Naive B cell (primary cell): ENCODE data around the gene ITGAD. TPM values are rescaled to one million over a fixed set of nuclear protein-coding genes. Genes with fewer than 3 reads are reported as not detected.

Experiments
- ATAC-seq, 2 donors: fragments of 150-1000 bp; cut with Tn5 transposase; 2 replicates each; pipeline ENCODE4 v1.10.0; 2021; ENCODE audit warnings: low read depth in 2 of 2, mild to moderate bottlenecking in 2 of 2, moderate library complexity in 2 of 2
- DNase-seq: peaks from one replicate; pipeline ENCODE4 v3.0.0; 2022
- H3K27ac Mint-ChIP-seq, 6 donors: one replicate each; pipeline ENCODE4 v1.8.0; 2020 to 2022; ENCODE audit warnings: mild to moderate bottlenecking in 6 of 6, mixed read lengths in 6 of 6, moderate library complexity in 5 of 6, inconsistent platforms in 2 of 6
- H3K27me3 Mint-ChIP-seq, 3 donors: one replicate each; pipeline ENCODE4 v1.8.0; 2021 to 2022; ENCODE audit warnings: mixed read lengths in 3 of 3, mild to moderate bottlenecking in 1 of 3
- H3K36me3 Mint-ChIP-seq, 2 donors: one replicate each; pipeline ENCODE4 v1.8.0; 2020 to 2022; ENCODE audit warnings: mixed read lengths in 2 of 2, inconsistent platforms in 1 of 2, mild to moderate bottlenecking in 1 of 2
- H3K4me1 Mint-ChIP-seq, 3 donors: one replicate each; pipeline ENCODE4 v1.8.0; 2020 to 2022; ENCODE audit warnings: mixed read lengths in 3 of 3, inconsistent platforms in 1 of 3, mild to moderate bottlenecking in 1 of 3, moderate library complexity in 1 of 3
- H3K4me3 Mint-ChIP-seq, 8 donors: one replicate each; pipeline ENCODE4 v1.8.0; 2020 to 2022; ENCODE audit warnings: mild to moderate bottlenecking in 8 of 8, mixed read lengths in 8 of 8, moderate library complexity in 8 of 8, inconsistent platforms in 2 of 8
- H3K9me3 Mint-ChIP-seq, 7 donors: one replicate each; pipeline ENCODE4 v1.8.0; 2020 to 2022; ENCODE audit warnings: mixed read lengths in 7 of 7, mild to moderate bottlenecking in 5 of 7, inconsistent platforms in 2 of 7, moderate library complexity in 1 of 7
- polyA plus RNA-seq, 6 donors: library from polyadenylated mRNA; unstranded; fragments of 300-500 nt; fragmentation: Illumina TruSeq; gene quantifications; one replicate each; pipeline ENCODE4 v1.2.3, GENCODE V29; 2021; ENCODE audit warnings: low read depth in 6 of 6

The ITGAD gene
- polyA plus RNA-seq, 6 donors from 2014 or later: not detected

GRCh38 chr16:31464781-31465260 lies 71.7 kb downstream of the ITGAD start:
- peak overlapping the region in 2 of 6 donors; percentile 3 to 31 for H3K27ac Mint-ChIP-seq

GRCh38 chr16:31465788-31466370 lies 72.7 kb downstream of the ITGAD start:
- peaks cover 0 to under 1% (median 0%) of the 10 kb centered on the region in 3 donors for H3K27me3 Mint-ChIP-seq
- peaks cover 15 to 26% (median 20%) of the 10 kb centered on the region in 3 donors for H3K4me1 Mint-ChIP-seq
- peak overlapping the region in 2 of 6 donors; percentile 31 to 39 for H3K27ac Mint-ChIP-seq
- no peak for DNase-seq
- H3K36me3 Mint-ChIP-seq: peaks cover 5 to 33% of the 10 kb centered on the region in 2 donors
- no peak overlapping the region for H3K4me3 Mint-ChIP-seq
- no peak for ATAC-seq
- no peaks in the 10 kb centered on the region for H3K9me3 Mint-ChIP-seq

More at GRCh38 chr16:31464781-31465260, 71.7 kb downstream of the ITGAD start:
- no peaks in the 10 kb centered on the region for H3K27me3 Mint-ChIP-seq
- no peak overlapping the region for H3K4me3 Mint-ChIP-seq
- no peaks in the 10 kb centered on the region for H3K9me3 Mint-ChIP-seq
- DNase-seq: no peak
- ATAC-seq: no peak
- peaks cover 5 to 33% of the 10 kb centered on the region in 2 donors for H3K36me3 Mint-ChIP-seq
- H3K4me1 Mint-ChIP-seq: peaks cover 25 to 30% (median 27%) of the 10 kb centered on the region in 3 donors

GRCh38 chr16:31466381-31466841 lies 73.3 kb downstream of the ITGAD start:
- Mint-ChIP-seq H3K4me1 (peaks cover 15 to 30% (median 18%) of the 10 kb centered on the region in 3 donors), H3K36me3 (peaks cover 5 to 33% of the 10 kb centered on the region in 2 donors), H3K27me3 (peaks cover 0 to 6% (median 0%) of the 10 kb centered on the region in 3 donors), H3K27ac (peak overlapping the region in 2 of 6 donors; percentile 39 to 84), H3K4me3 (peak overlapping the region in 3 of 8 donors; percentile 62 to 80 (median 73)), H3K9me3 (no peaks in the 10 kb centered on the region)
- no peak for DNase-seq
- ATAC-seq: no peak

- Mint-ChIP-seq H3K4me3 (peak overlapping the region in 4 of 8 donors; percentile 49 to 80 (median 68)), H3K36me3 (peaks cover 5 to 33% of the 10 kb centered on the region in 2 donors), H3K9me3 (no peaks in the 10 kb centered on the region), H3K4me1 (peaks cover 16 to 35% (median 21%) of the 10 kb centered on the region in 3 donors), H3K27me3 (peaks cover 0 to 11% (median 0%) of the 10 kb centered on the region in 3 donors), H3K27ac (peak overlapping the region in 4 of 6 donors; percentile 13 to 88 (median 70))
- DNase-seq (no peak), ATAC-seq (peak; percentile 63 to 93)
Observed at GRCh38 chr16:31467151-31467773, 74.1 kb downstream of the ITGAD start.

GRCh38 chr16:31467858-31468257 lies 74.7 kb downstream of the ITGAD start:
- ATAC-seq (no peak), DNase-seq (no peak)
- H3K36me3 Mint-ChIP-seq: peaks cover 2 to 30% of the 10 kb centered on the region in 2 donors
- H3K4me3 Mint-ChIP-seq: peak overlapping the region in 3 of 8 donors; percentile 62 to 80 (median 73)
- H3K4me1 Mint-ChIP-seq: peaks cover 22 to 39% (median 27%) of the 10 kb centered on the region in 3 donors
- H3K27me3 Mint-ChIP-seq: peaks cover 0 to 16% (median 0%) of the 10 kb centered on the region in 3 donors
- peak overlapping the region in 1 of 6 donors; percentile 84 for H3K27ac Mint-ChIP-seq
- no peaks in the 10 kb centered on the region for H3K9me3 Mint-ChIP-seq

- no peak overlapping the region for H3K27ac Mint-ChIP-seq
Observed at GRCh38 chr16:31470615-31471014, 77.5 kb downstream of the ITGAD start.

GRCh38 chr16:31471241-31471874 lies 78.2 kb downstream of the ITGAD start:
- Mint-ChIP-seq H3K4me3 (peak overlapping the region in 7 of 8 donors; percentile 36 to 76 (median 68)), H3K27ac (peak overlapping the region in 2 of 6 donors; percentile 3 to 52), H3K27me3 (peaks cover 0 to 21% (median 0%) of the 10 kb centered on the region in 3 donors), H3K4me1 (peaks cover 27 to 38% (median 36%) of the 10 kb centered on the region in 3 donors), H3K9me3 (no peaks in the 10 kb centered on the region), H3K36me3 (no peaks in the 10 kb centered on the region)
- ATAC-seq (no peak), DNase-seq (no peak)

More at GRCh38 chr16:31470615-31471014, 77.5 kb downstream of the ITGAD start:
- Mint-ChIP-seq H3K4me3 (peak overlapping the region in 3 of 8 donors; percentile 29 to 76 (median 37)), H3K36me3 (peaks cover 0 to 7% of the 10 kb centered on the region in 2 donors), H3K27me3 (peaks cover 0 to 21% (median 0%) of the 10 kb centered on the region in 3 donors), H3K4me1 (peaks cover 22 to 43% (median 29%) of the 10 kb centered on the region in 3 donors), H3K9me3 (no peaks in the 10 kb centered on the region)
- ATAC-seq: no peak
- DNase-seq: no peak

GRCh38 chr16:31471875-31472708 lies 79.0 kb downstream of the ITGAD start, which contains the start of gene TGFB1I1:
TSS of gene TGFB1I1 (plus strand) at chr16:31472152. CDS start at chr16:31472189, 37 bp downstream.
- no peaks in the 10 kb centered on the region for H3K9me3 Mint-ChIP-seq
- peaks cover 0 to 21% (median 0%) of the 10 kb centered on the region in 3 donors for H3K27me3 Mint-ChIP-seq
- H3K4me1 Mint-ChIP-seq: peaks cover 29 to 36% (median 36%) of the 10 kb centered on the region in 3 donors
- DNase-seq: no peak
- peak within 1 kb of the TSS in 3 of 6 donors; percentile 3 to 65 (median 62) for H3K27ac Mint-ChIP-seq
- no peaks in the 10 kb centered on the region for H3K36me3 Mint-ChIP-seq
- ATAC-seq: peak in 1 of 2 donors; percentile 24
- peak within 1 kb of the TSS; percentile 69 to 87 (median 78) for H3K4me3 Mint-ChIP-seq

GRCh38 chr16:31472709-31473203 lies 79.6 kb downstream of the ITGAD start:
- H3K4me3 Mint-ChIP-seq: peak overlapping the region; percentile 69 to 87 (median 78)
- H3K27ac Mint-ChIP-seq: peak overlapping the region in 2 of 6 donors; percentile 62 to 65
- H3K36me3 Mint-ChIP-seq: no peaks in the 10 kb centered on the region
- H3K9me3 Mint-ChIP-seq: no peaks in the 10 kb centered on the region
- ATAC-seq: peak; percentile 39 to 54
- peaks cover 0 to 21% (median 0%) of the 10 kb centered on the region in 3 donors for H3K27me3 Mint-ChIP-seq
- H3K4me1 Mint-ChIP-seq: peaks cover 29 to 32% (median 29%) of the 10 kb centered on the region in 3 donors
- DNase-seq: peak; percentile 23

- ATAC-seq (no peak), DNase-seq (no peak)
- Mint-ChIP-seq H3K9me3 (no peaks in the 10 kb centered on the region), H3K27ac (no peak overlapping the region), H3K27me3 (peaks cover 0 to 21% (median 0%) of the 10 kb centered on the region in 3 donors), H3K4me3 (peak overlapping the region in 7 of 8 donors; percentile 27 to 82 (median 77)), H3K4me1 (peaks cover 26 to 31% (median 29%) of the 10 kb centered on the region in 3 donors), H3K36me3 (no peaks in the 10 kb centered on the region)
Observed at GRCh38 chr16:31473264-31473984, 80.3 kb downstream of the ITGAD start.

- ATAC-seq (no peak), DNase-seq (no peak)
- H3K4me3 Mint-ChIP-seq: peak overlapping the region in 2 of 8 donors; percentile 2 to 80
- peaks cover 0 to 24% (median 0%) of the 10 kb centered on the region in 3 donors for H3K27me3 Mint-ChIP-seq
- H3K36me3 Mint-ChIP-seq: no peaks in the 10 kb centered on the region
- H3K4me1 Mint-ChIP-seq: peaks cover 26 to 31% (median 29%) of the 10 kb centered on the region in 3 donors
- H3K9me3 Mint-ChIP-seq: no peaks in the 10 kb centered on the region
- H3K27ac Mint-ChIP-seq: no peak overlapping the region
Observed at GRCh38 chr16:31474173-31474714, 81.1 kb downstream of the ITGAD start.
